ENCODE results near the gene SGK1.

- TF ChIP-seq, protein P1, sequence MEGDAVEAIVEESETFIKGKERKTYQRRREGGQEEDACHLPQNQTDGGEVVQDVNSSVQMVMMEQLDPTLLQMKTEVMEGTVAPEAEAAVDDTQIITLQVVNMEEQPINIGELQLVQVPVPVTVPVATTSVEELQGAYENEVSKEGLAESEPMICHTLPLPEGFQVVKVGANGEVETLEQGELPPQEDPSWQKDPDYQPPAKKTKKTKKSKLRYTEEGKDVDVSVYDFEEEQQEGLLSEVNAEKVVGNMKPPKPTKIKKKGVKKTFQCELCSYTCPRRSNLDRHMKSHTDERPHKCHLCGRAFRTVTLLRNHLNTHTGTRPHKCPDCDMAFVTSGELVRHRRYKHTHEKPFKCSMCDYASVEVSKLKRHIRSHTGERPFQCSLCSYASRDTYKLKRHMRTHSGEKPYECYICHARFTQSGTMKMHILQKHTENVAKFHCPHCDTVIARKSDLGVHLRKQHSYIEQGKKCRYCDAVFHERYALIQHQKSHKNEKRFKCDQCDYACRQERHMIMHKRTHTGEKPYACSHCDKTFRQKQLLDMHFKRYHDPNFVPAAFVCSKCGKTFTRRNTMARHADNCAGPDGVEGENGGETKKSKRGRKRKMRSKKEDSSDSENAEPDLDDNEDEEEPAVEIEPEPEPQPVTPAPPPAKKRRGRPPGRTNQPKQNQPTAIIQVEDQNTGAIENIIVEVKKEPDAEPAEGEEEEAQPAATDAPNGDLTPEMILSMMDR (optimal IDR thresholded peaks at IDR 0.05 in 1 of 3, IDR thresholded peaks at IDR 0.05 in 1 of 3, conservative IDR thresholded peaks at IDR 0.05 in 1 of 3; ENCODE audit: extremely low read depth in 1 of 3, insufficient read depth in 2 of 3, low read length in 3 of 3) = no peak
- TF ChIP-seq EZH2 (IDR thresholded peaks at IDR 0.05; ENCODE audit: low read length) = no peak
Measured at GRCh38 chr6:134164300-134164699, 153.6 kb downstream of the SGK1 start.

Data from keratinocyte (primary cell).